HepG2 (cell line): ENCODE results near the gene TBC1D20. TPM values are rescaled to one million over a fixed set of nuclear protein-coding genes. Genes with fewer than 3 reads are reported as not detected.

Experiments
- BHLHE40 ChIP-seq: IDR thresholded peaks from 2 replicates; pipeline ENCODE4 v1.6.1; 2011; ENCODE audit warnings: low read length, improper control_type of control experiment
- CAMTA2 ChIP-seq: sonication (generic); formaldehyde crosslinking; IDR thresholded peaks from 2 replicates; pipeline ENCODE4 v1.4.0; 2020; ENCODE audit warnings: mild to moderate bottlenecking, missing genetic modification reagents, borderline replicate concordance
- GPBP1L1 ChIP-seq: sonication (generic); formaldehyde crosslinking; IDR thresholded peaks from 2 replicates; pipeline ENCODE4 v1.5.0; 2020; ENCODE audit warnings: mild to moderate bottlenecking, missing genetic modification reagents
- GTF3A ChIP-seq: sonication (generic); formaldehyde crosslinking; conservative IDR thresholded peaks from 2 replicates; pipeline ENCODE4 v1.4.0; 2020; ENCODE audit warnings: mild to moderate bottlenecking, missing genetic modification reagents
- HCFC1 ChIP-seq: fragments of 150-350 bp; IDR thresholded peaks from 2 replicates; pipeline ENCODE4 v1.6.1; 2014; ENCODE audit warnings: low read depth, low read length
- HIVEP1 ChIP-seq: sonication (generic); formaldehyde crosslinking; IDR thresholded peaks from 2 replicates; pipeline ENCODE4 v1.4.0; 2020; ENCODE audit warnings: mild to moderate bottlenecking, missing genetic modification reagents
- HNF4G ChIP-seq, 2 experiments: sonication (generic) in 1 of 2; formaldehyde crosslinking in 1 of 2; IDR thresholded peaks; 2 replicates each; pipeline versions ENCODE4 v1.4.0 to v1.6.1; 2011 to 2020; ENCODE audit warnings: borderline replicate concordance in 2 of 2, low read depth in 2 of 2, mild to moderate bottlenecking in 2 of 2, low read length in 1 of 2, missing genetic modification reagents in 1 of 2, moderate library complexity in 1 of 2
- JARID2 ChIP-seq: sonication (generic); formaldehyde crosslinking; IDR thresholded peaks from 2 replicates; pipeline ENCODE4 v1.8.1; 2023; ENCODE audit warnings: missing genetic modification reagents, inconsistent platforms; ENCODE audit not compliant: insufficient replicate concordance
- JUNB ChIP-seq: sonication (generic); formaldehyde crosslinking; IDR thresholded peaks from 2 replicates; pipeline ENCODE4 v1.8.0; 2022; ENCODE audit warnings: missing genetic modification reagents, mild to moderate bottlenecking, borderline replicate concordance
- KAT2B ChIP-seq: fragments of 150-350 bp; IDR thresholded peaks from 2 replicates; pipeline ENCODE4 v1.6.1; 2014; ENCODE audit warnings: low read depth, low read length, borderline replicate concordance
- KMT2A ChIP-seq: sonication (generic); formaldehyde crosslinking; IDR thresholded peaks from 2 replicates; pipeline ENCODE4 v1.4.0; 2020; ENCODE audit warnings: missing genetic modification reagents
- MYNN ChIP-seq: sonication (generic); formaldehyde crosslinking; IDR thresholded peaks from 2 replicates; pipeline ENCODE4 v1.4.0; 2020; ENCODE audit warnings: mild to moderate bottlenecking, low read depth, missing genetic modification reagents
- POLR2AphosphoS5 ChIP-seq: IDR thresholded peaks from 2 replicates; pipeline ENCODE4 v1.6.1; 2012; ENCODE audit warnings: low read depth, low read length
- RFX5 ChIP-seq: IDR thresholded peaks from 2 replicates; pipeline ENCODE4 v1.6.1; 2011; ENCODE audit warnings: low read depth, low read length, improper control_type of control experiment
- RXRB ChIP-seq: IDR thresholded peaks from 2 replicates; pipeline ENCODE4 v1.6.1; 2016; ENCODE audit warnings: borderline replicate concordance, missing genetic modification reagents, missing compliant biosample characterization
- SCMH1 ChIP-seq: sonication (generic); formaldehyde crosslinking; IDR thresholded peaks from 2 replicates; pipeline ENCODE4 v1.9.0; 2021; ENCODE audit warnings: missing genetic modification reagents, mild to moderate bottlenecking, borderline replicate concordance
- SETDB1 ChIP-seq: sonication (generic); formaldehyde crosslinking; IDR thresholded peaks from 2 replicates; pipeline ENCODE4 v1.5.1; 2020; ENCODE audit warnings: missing genetic modification reagents, mild to moderate bottlenecking, borderline replicate concordance
- SP5 ChIP-seq: IDR thresholded peaks from 2 replicates; pipeline ENCODE4 v1.6.1; 2016; ENCODE audit warnings: low read depth, borderline replicate concordance
- STAT5B ChIP-seq: sonication (generic); formaldehyde crosslinking; IDR thresholded peaks from 2 replicates; pipeline ENCODE4 v1.4.0; 2020; ENCODE audit warnings: missing genetic modification reagents
- SYNCRIP ChIP-seq: fragments of 200-400 bp; formaldehyde crosslinking; IDR thresholded peaks from 2 replicates; pipeline ENCODE4 v1.6.1; 2018; ENCODE audit warnings: mild to moderate bottlenecking, low read depth, low read length; ENCODE audit not compliant: insufficient read depth
- TEAD2 ChIP-seq: sonication (generic); formaldehyde crosslinking; IDR thresholded peaks from 2 replicates; pipeline ENCODE4 v1.9.0; 2021; ENCODE audit warnings: missing genetic modification reagents
- TFE3 ChIP-seq: IDR thresholded peaks from 2 replicates; pipeline ENCODE4 v1.6.1; 2016
- ZNF333 ChIP-seq: sonication (generic); formaldehyde crosslinking; IDR thresholded peaks from 2 replicates; pipeline ENCODE4 v1.4.0; 2020; ENCODE audit warnings: mild to moderate bottlenecking, missing genetic modification reagents, borderline replicate concordance
- ZNF33B ChIP-seq: sonication (generic); formaldehyde crosslinking; IDR thresholded peaks from 2 replicates; pipeline ENCODE4 v1.5.1; 2020; ENCODE audit warnings: mild to moderate bottlenecking, missing genetic modification reagents
- ZNF350 ChIP-seq: sonication (generic); formaldehyde crosslinking; IDR thresholded peaks from 2 replicates; pipeline ENCODE4 v1.4.0; 2020; ENCODE audit warnings: mild to moderate bottlenecking, low read depth, missing genetic modification reagents, borderline replicate concordance
- ZNF430 ChIP-seq: sonication (generic); formaldehyde crosslinking; IDR thresholded peaks from 2 replicates; pipeline ENCODE4 v1.9.0; 2021; ENCODE audit warnings: mild to moderate bottlenecking, missing genetic modification reagents
- ZNF446 ChIP-seq: sonication (generic); formaldehyde crosslinking; IDR thresholded peaks from 2 replicates; pipeline ENCODE4 v1.5.0; 2020; ENCODE audit warnings: mild to moderate bottlenecking, missing genetic modification reagents
- ZNF75D ChIP-seq: sonication (generic); formaldehyde crosslinking; IDR thresholded peaks from 2 replicates; pipeline ENCODE4 v1.8.1; 2023; ENCODE audit warnings: missing genetic modification reagents, mild to moderate bottlenecking, borderline replicate concordance
- ZNF776 ChIP-seq: sonication (generic); formaldehyde crosslinking; IDR thresholded peaks from 2 replicates; pipeline ENCODE4 v1.4.0; 2020; ENCODE audit warnings: mild to moderate bottlenecking, missing genetic modification reagents
- polyA plus RNA-seq, 8 experiments: library from polyadenylated mRNA; depleted of rRNA in 3 of 8; stranded (reverse) in 7 of 8; unstranded in 1 of 8; fragments of >200 nt; fragmentation: Illumina TruSeq in 4 of 8; extraction: Trizol in 4 of 8; gene quantifications; 2 replicates each; pipeline versions ENCODE4 v1.2.1 to v1.2.3, GENCODE V29; 2011 to 2016; ENCODE audit warnings: low read depth in 4 of 8, missing spikeins in 1 of 8, mixed read lengths in 1 of 8; ENCODE audit not compliant: insufficient read depth in 1 of 8
- total RNA-seq, 5 experiments: library from RNA; depleted of rRNA; stranded (reverse); fragments of >200 nt; fragmentation: Illumina TruSeq; extraction: Trizol; gene quantifications; 2 replicates each; pipeline ENCODE4 v1.2.3, GENCODE V29; 2016; ENCODE audit warnings: low read depth in 1 of 5

TBC1D20 gene
- total and polyA plus RNA-seq, 2 of the 13 experiments (the other 11 are each of a cell fraction or from before 2014, with no cell fraction given): 36.6 to 47.1 TPM

GRCh38 chr20:396619-397431, 65.5 kb downstream of the TBC1D20 start (continued):
- TF ChIP-seq CAMTA2: no peak
- peak; percentile 59; the same call in 1 of the 2 replicates for TF ChIP-seq SP5 (CRISPR knock-in tag)
- TF ChIP-seq ZNF776 (CRISPR knock-in tag): peak; percentile 23; the same call in 1 of the 2 replicates
- TF ChIP-seq HNF4G (IDR thresholded peaks at IDR 0.05; ENCODE audit: borderline replicate concordance, low read depth, low read length): peak; percentile 96
- peak; percentile 90 for TF ChIP-seq HNF4G (CRISPR knock-in tag; IDR thresholded peaks at IDR 0.05; ENCODE audit: borderline replicate concordance, low read depth)
- TF ChIP-seq STAT5B: no peak
- TF ChIP-seq HCFC1: no peak
- TF ChIP-seq TFE3: peak; percentile 85
- no peak for TF ChIP-seq SYNCRIP
- TF ChIP-seq TEAD2 (CRISPR knock-in tag): no peak
- TF ChIP-seq KAT2B: no peak
- peak; percentile 88 for TF ChIP-seq ZNF350 (CRISPR knock-in tag)
- TF ChIP-seq ZNF33B (CRISPR knock-in tag): peak; percentile 55; the same call in 1 of the 2 replicates
- no peak for TF ChIP-seq ZNF430 (CRISPR knock-in tag)
- TF ChIP-seq POLR2AphosphoS5: peak; percentile 61; the same call in 1 of the 2 replicates
- TF ChIP-seq MYNN: no peak
- no peak for TF ChIP-seq GPBP1L1 (CRISPR knock-in tag)
- no peak for TF ChIP-seq ZNF446 (CRISPR knock-in tag)
- TF ChIP-seq SCMH1 (CRISPR knock-in tag): no peak
- TF ChIP-seq RXRB (CRISPR knock-in tag): peak; percentile 99
- no peak for TF ChIP-seq GTF3A (CRISPR knock-in tag)
- TF ChIP-seq SETDB1 (CRISPR knock-in tag): no peak
- TF ChIP-seq ZNF75D (CRISPR knock-in tag): no peak
- TF ChIP-seq HIVEP1 (CRISPR knock-in tag): peak; percentile 47; the same call in 1 of the 2 replicates
- TF ChIP-seq RFX5: peak; percentile 63; the same call in 1 of the 2 replicates
- TF ChIP-seq JUNB: no peak
- TF ChIP-seq BHLHE40: no peak; the same call in 1 of the 2 replicates
- TF ChIP-seq JARID2: peak; percentile 78
- TF ChIP-seq KMT2A (CRISPR knock-in tag): peak; percentile 76; the same call in 1 of the 2 replicates
- 0 out of 2 replicates have a peak, but pooled peaks have one; percentile 67 for TF ChIP-seq ZNF333
